K562 (cell line): ENCODE measurements around the gene EIF4G1. TPM values are rescaled to one million over a fixed set of nuclear protein-coding genes. Genes with fewer than 3 reads are reported as not detected.

Source experiments
- ATAC-seq: fragments of 200-7000 bp; cut with Tn5 transposase; 3 replicates; pipeline ENCODE4 v1.9.1; 2020; ENCODE audit warnings: moderate library complexity
- BruUV-seq: library from RNA; stranded (reverse); fragments of 400-500 nt; replicated peaks from 2 replicates; lab custom pipeline; 2021; lab: Mats Ljungman, UMichigan
- CTCF ChIA-PET: fragments of 300-600 bp; formaldehyde crosslinking; extraction: SDS; loops from one replicate; lab custom pipeline; 2021; ENCODE audit warnings: low intra/inter-chr PET ratio; lab: Yijun Ruan, JAX
- POLR2A ChIA-PET: fragments of 300-600, 350-650 bp; sonication (Branson Sonifier 250); formaldehyde crosslinking; extraction: SDS; loops from one replicate; lab custom pipeline; 2021; ENCODE audit warnings: antibody characterized with exemption, inconsistent platforms; lab: Yijun Ruan, JAX
- DNase-seq, 4 experiments: peaks; one replicate each; pipeline versions ENCODE4 v3.0.0 to v3.0.0-alpha.2; 2011 to 2018; ENCODE audit warnings: low spot score in 3 of 4, mixed read lengths in 3 of 4; ENCODE audit errors: extremely low read depth in 1 of 4
- FAIRE-seq: peaks from 2 replicates; lab custom pipeline; 2011; peaks lifted over from hg19 to GRCh38; lab: Jason Lieb, UNC
- H2AFZ ChIP-seq: 2 replicates; pipeline ENCODE4 v1.6.0; 2011; ENCODE audit warnings: low read depth, low read length, control low read depth, inconsistent platforms
- H3K27ac ChIP-seq: fragments of 200-600 bp; 3 replicates; pipeline ENCODE4 v1.8.0; 2011; ENCODE audit warnings: low read depth, mild to moderate bottlenecking, control low read depth, inconsistent platforms, low read length, moderate library complexity, mixed read lengths; ENCODE audit errors: extremely low read depth
- H3K27me3 ChIP-seq, 2 experiments: fragments of 300-600 bp in 1 of 2; 2 replicates in 1 of 2; 3 replicates in 1 of 2; pipeline versions ENCODE4 v1.6.0 to v1.8.0; 2011; ENCODE audit warnings: inconsistent platforms in 2 of 2, low read length in 2 of 2, mild to moderate bottlenecking in 1 of 2, mixed read lengths in 1 of 2, moderate library complexity in 1 of 2; ENCODE audit not compliant: control insufficient read depth in 2 of 2, insufficient read depth in 2 of 2
- H3K36me3 ChIP-seq: fragments of 300-600 bp; 3 replicates; pipeline ENCODE4 v1.8.0; 2011; ENCODE audit warnings: mild to moderate bottlenecking, low read length, inconsistent platforms; ENCODE audit not compliant: control insufficient read depth, insufficient read depth
- H3K4me1 ChIP-seq, 2 experiments: fragments of 200-600 bp in 1 of 2; replicated peaks in 1 of 2; 2 replicates in 1 of 2; 3 replicates in 1 of 2; pipeline versions ENCODE4 v1.5.1 to v1.8.0; 2011; ENCODE audit warnings: inconsistent platforms in 2 of 2, low read length in 2 of 2, mild to moderate bottlenecking in 1 of 2, mixed read lengths in 1 of 2, moderate library complexity in 1 of 2; ENCODE audit not compliant: control insufficient read depth in 2 of 2, insufficient read depth in 2 of 2
- H3K4me2 ChIP-seq: 2 replicates; pipeline ENCODE4 v1.6.1; 2011; ENCODE audit warnings: low read length, control low read depth, inconsistent platforms, mixed read lengths; ENCODE audit not compliant: insufficient read depth
- H3K4me3 ChIP-seq: fragments of 200-600 bp; sonication (generic), shearing (Covaris generic); 2 replicates; pipeline ENCODE4 v1.5.1; 2016; ENCODE audit warnings: control low read depth, inconsistent platforms
- H3K79me2 ChIP-seq: fragments of 200-600 bp; 3 replicates; pipeline ENCODE4 v1.8.0; 2011; ENCODE audit warnings: low read length, inconsistent platforms; ENCODE audit not compliant: control insufficient read depth, insufficient read depth
- H3K9ac ChIP-seq, 2 experiments: 2 replicates each; pipeline versions ENCODE4 v1.6.0 to v1.6.1; 2011; ENCODE audit warnings: low read depth in 2 of 2, low read length in 2 of 2, control low read depth in 1 of 2, inconsistent platforms in 1 of 2, mild to moderate bottlenecking in 1 of 2, mixed read lengths in 1 of 2; ENCODE audit not compliant: insufficient read depth in 1 of 2
- H3K9me1 ChIP-seq: one replicate; pipeline ENCODE4 v1.6.0; 2011; ENCODE audit warnings: inconsistent platforms, mild to moderate bottlenecking, low read length, moderate library complexity; ENCODE audit not compliant: control insufficient read depth, insufficient read depth
- H3K9me3 ChIP-seq: replicated peaks from 2 replicates; pipeline ENCODE4 v1.5.1; 2011; ENCODE audit warnings: low read depth, low read length, inconsistent platforms; ENCODE audit not compliant: control insufficient read depth, insufficient read depth
- H4K20me1 ChIP-seq: replicated peaks from 2 replicates; pipeline ENCODE4 v1.6.1; 2011; ENCODE audit warnings: low read length, inconsistent platforms, mixed read lengths; ENCODE audit not compliant: control insufficient read depth, insufficient read depth
- KDM5B ChIP-seq: fragments of 200-600 bp; sonication (generic); IDR thresholded peaks from 2 replicates; pipeline ENCODE4 v1.6.1; 2012; ENCODE audit warnings: low read depth, mild to moderate bottlenecking, moderate library complexity, low read length, control low read depth, inconsistent platforms; ENCODE audit not compliant: insufficient replicate concordance
- ZNF224 ChIP-seq: sonication (generic); formaldehyde crosslinking; IDR thresholded peaks from 2 replicates; pipeline ENCODE4 v1.8.0; 2022; ENCODE audit warnings: mild to moderate bottlenecking, missing genetic modification reagents
- ZNF436 ChIP-seq: fragments of 250-450, 450-650 bp; sonication (Bioruptor Pico); formaldehyde crosslinking; IDR thresholded peaks from 2 replicates; pipeline ENCODE4 v1.7.0; 2020; ENCODE audit warnings: mild to moderate bottlenecking
- WGBS: fragments of 100-300 bp; shearing (Covaris generic); methylation state at CpG from one replicate; pipeline ENCODE4 v1.1.6; 2016; ENCODE audit warnings: low coverage, mixed read lengths; ENCODE audit not compliant: insufficient coverage; ENCODE audit errors: missing lambda C conversion rate; 5-methylcytosine and 5-hydroxymethylcytosine counted together
- in situ Hi-C: fragments of 300-500 bp; cut with MboI; formaldehyde crosslinking; loops from 4 replicates; pipeline ENCODE4 v1.15.0; 2018; ENCODE audit warnings: inconsistent platforms, mixed read lengths
- intact Hi-C: fragments of 100-400 bp; cut with micrococcal nuclease; formaldehyde crosslinking; loops from 2 replicates; pipeline ENCODE4 v1.14.2; 2022
- polyA plus RNA-seq, 8 experiments: library from polyadenylated mRNA; depleted of rRNA in 4 of 8; stranded (reverse) in 5 of 8; unstranded in 3 of 8; fragments of >200 nt; fragmentation: Nextera tagmentation in 2 of 8; fragmentation: Illumina TruSeq in 1 of 8; extraction: Ambion mirVana in 2 of 8; extraction: Trizol in 1 of 8; gene quantifications; 2 replicates each; pipeline versions ENCODE4 v1.2.1 to v1.2.3, GENCODE V29; 2011 to 2014; ENCODE audit warnings: inconsistent platforms in 1 of 8, missing spikeins in 1 of 8
- total RNA-seq, 7 experiments: library from RNA; depleted of rRNA in 6 of 7; stranded (reverse); fragments of >200 nt in 6 of 7; fragmentation: Illumina TruSeq in 2 of 7; extraction: Trizol in 2 of 7; gene quantifications; 2 replicates each; pipeline versions ENCODE4 v1.2.1 to v1.2.3, GENCODE V29; 2011 to 2021; ENCODE audit warnings: low replicate concordance in 1 of 7
- TF ChIP-seq, protein P1 (sequence below): sonication (generic); formaldehyde crosslinking; IDR thresholded peaks from 2 replicates; pipeline ENCODE4 v1.4.0; 2020; ENCODE audit warnings: mild to moderate bottlenecking, missing genetic modification reagents
- TF ChIP-seq, protein P2 (sequence below): sonication (generic); formaldehyde crosslinking; IDR thresholded peaks from 2 replicates; pipeline ENCODE4 v1.8.0; 2022; ENCODE audit warnings: missing genetic modification reagents, mild to moderate bottlenecking, moderate library complexity, borderline replicate concordance

EIF4G1 gene
- total and polyA plus RNA-seq, 9 of the 15 experiments (the other 6 are each of a cell fraction or from before 2014, with no cell fraction given), result 4.6 to 505 (median 155) TPM

- 0 out of 2 replicates have a peak, but pooled peaks have one; percentile 22 for TF ChIP-seq ZNF224 (CRISPR knock-in tag)
- TF ChIP-seq, protein P1, sequence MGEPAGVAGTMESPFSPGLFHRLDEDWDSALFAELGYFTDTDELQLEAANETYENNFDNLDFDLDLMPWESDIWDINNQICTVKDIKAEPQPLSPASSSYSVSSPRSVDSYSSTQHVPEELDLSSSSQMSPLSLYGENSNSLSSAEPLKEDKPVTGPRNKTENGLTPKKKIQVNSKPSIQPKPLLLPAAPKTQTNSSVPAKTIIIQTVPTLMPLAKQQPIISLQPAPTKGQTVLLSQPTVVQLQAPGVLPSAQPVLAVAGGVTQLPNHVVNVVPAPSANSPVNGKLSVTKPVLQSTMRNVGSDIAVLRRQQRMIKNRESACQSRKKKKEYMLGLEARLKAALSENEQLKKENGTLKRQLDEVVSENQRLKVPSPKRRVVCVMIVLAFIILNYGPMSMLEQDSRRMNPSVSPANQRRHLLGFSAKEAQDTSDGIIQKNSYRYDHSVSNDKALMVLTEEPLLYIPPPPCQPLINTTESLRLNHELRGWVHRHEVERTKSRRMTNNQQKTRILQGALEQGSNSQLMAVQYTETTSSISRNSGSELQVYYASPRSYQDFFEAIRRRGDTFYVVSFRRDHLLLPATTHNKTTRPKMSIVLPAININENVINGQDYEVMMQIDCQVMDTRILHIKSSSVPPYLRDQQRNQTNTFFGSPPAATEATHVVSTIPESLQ (CRISPR knock-in tag), result 0 out of 2 replicates have a peak, but pooled peaks have one; percentile 43
- TF ChIP-seq, protein P2, sequence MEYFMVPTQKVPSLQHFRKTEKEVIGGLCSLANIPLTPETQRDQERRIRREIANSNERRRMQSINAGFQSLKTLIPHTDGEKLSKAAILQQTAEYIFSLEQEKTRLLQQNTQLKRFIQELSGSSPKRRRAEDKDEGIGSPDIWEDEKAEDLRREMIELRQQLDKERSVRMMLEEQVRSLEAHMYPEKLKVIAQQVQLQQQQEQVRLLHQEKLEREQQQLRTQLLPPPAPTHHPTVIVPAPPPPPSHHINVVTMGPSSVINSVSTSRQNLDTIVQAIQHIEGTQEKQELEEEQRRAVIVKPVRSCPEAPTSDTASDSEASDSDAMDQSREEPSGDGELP (CRISPR knock-in tag), result no peak
- TF ChIP-seq KDM5B, result no peak
- TF ChIP-seq ZNF436 (CRISPR knock-in tag), result no peak
- TF ChIP-seq, all 486 proteins: peak for 2
- ATAC-seq (no peak), DNase-seq (no peak), FAIRE-seq (peak; percentile 32)
- H2AFZ ChIP-seq, result no peak overlapping the region
- in situ Hi-C loops (no loop called here), intact Hi-C loops (no loop called here)
- peak overlapping the region; percentile 87 to 98; a peak in 3 of 4 replicates for H3K9ac ChIP-seq
- H3K4me2 ChIP-seq, result peak overlapping the region; percentile 94
- 37% methylated on average over 3 of the region's 3 CpGs for WGBS
- ChIA-PET POLR2A (interaction anchor here (1.0 to 1.3 kb wide), 2 partner anchors 11 to 45 kb away, joined by 3 to 5 read pairs; no protein-coding TSS in a partner anchor), CTCF (no interaction called here)
- H3K79me2 ChIP-seq, result peaks cover 30% of the 10 kb centered on the region
- peaks cover 7 to 9% of the 10 kb centered on the region in 2 experiments; a peak in 4 of 5 replicates for H3K4me1 ChIP-seq
- H3K4me3 ChIP-seq, result peak overlapping the region; percentile 84
- no peaks in the 10 kb centered on the region for H3K27me3 ChIP-seq
- peaks cover 55% of the 10 kb centered on the region for H3K36me3 ChIP-seq
- H4K20me1 ChIP-seq, result no peaks in the 10 kb centered on the region; the same call in 1 of the 2 replicates
- TSS peak; percentile 53 for BruUV-seq
- H3K9me3 ChIP-seq, result no peaks in the 10 kb centered on the region
- H3K9me1 ChIP-seq, result no peaks in the 10 kb centered on the region
- H3K27ac ChIP-seq, result peak overlapping the region; percentile 74; the same call in 2 of the 3 replicates
These were observed 14.1 kb upstream of the EIF4G1 start for GRCh38 chr3:184300378-184300720.
